Activated CD4-positive, alpha-beta T cell treated with anti-CD3 and anti-CD28 coated beads, Interleukin-2, Interleukin-4, amounts not matched to agents 100 ng/mL and 50 ng/mL, durations not matched to agents 16 hours and 8 hours (primary cell): ENCODE measurements around the gene LRRC63.
"Not testable (repeated sequence)": the region's sequence is repeated elsewhere in the genome, so short reads cannot be mapped to it uniquely, and the experiment has no call there.

Experiments
- DNase-seq: peaks from one replicate; pipeline ENCODE4 v3.0.0-alpha.2; 2020; ENCODE audit warnings: low spot score

The LRRC63 gene

DNA sequence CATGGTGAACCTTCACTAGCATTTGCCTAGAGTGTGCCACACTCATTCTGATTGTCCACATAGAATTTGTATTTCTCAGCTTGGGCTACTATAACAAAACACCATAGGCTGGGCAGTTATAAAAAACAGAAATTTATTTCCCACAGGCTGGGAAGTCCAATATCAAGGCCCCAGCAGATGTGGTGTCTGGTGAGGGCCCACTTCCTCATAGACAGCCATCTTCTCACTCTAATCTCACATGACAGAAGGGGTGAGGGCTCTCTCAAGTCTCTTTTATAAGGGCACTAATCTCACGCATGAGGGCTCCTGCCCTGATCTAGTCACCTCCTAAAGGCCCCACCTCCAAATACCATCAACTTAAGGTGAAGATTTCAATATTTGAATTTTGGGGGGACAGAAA, 53.6 kb downstream of the LRRC63 start:
- no peak for DNase-seq

DNA sequence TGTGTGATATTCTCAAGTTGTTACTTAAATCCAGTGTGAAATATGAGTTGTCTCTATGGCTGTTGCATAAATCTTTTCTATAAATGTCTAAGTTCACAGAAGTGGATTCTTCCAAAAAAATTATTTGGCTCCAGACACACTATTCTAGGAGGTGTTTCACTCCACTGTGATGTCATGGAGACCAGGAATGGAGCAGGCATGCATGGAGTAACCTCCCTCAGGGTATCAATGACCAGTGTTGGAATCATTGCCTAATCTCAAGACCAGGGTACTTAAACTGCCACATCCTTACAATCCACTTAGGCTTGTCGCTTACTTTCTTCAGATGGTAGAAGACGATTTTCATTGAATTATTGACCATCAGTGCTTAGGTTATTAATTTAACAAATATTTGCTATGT, 55.4 kb downstream of the LRRC63 start:
- no peak for DNase-seq

DNA sequence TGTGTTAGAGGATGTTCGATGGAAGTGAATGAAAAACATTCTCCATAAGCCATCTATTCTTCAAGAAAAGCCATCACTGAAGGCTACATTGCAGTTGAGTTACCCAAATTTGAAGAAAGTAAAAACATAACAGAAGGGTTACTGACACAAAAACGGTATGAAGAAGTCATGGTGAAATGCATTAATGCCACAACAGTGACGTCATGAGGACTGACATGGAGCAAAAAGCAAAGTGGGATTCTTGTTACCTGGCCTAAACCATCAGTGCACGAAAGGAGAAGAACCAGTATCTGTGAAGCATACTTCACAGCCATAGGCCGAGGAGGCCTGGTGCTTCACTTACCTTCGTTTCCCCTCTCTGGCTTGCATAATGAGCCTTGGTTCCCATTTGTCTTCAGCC, 58.7 kb downstream of the LRRC63 start:
- no peak for DNase-seq

DNA sequence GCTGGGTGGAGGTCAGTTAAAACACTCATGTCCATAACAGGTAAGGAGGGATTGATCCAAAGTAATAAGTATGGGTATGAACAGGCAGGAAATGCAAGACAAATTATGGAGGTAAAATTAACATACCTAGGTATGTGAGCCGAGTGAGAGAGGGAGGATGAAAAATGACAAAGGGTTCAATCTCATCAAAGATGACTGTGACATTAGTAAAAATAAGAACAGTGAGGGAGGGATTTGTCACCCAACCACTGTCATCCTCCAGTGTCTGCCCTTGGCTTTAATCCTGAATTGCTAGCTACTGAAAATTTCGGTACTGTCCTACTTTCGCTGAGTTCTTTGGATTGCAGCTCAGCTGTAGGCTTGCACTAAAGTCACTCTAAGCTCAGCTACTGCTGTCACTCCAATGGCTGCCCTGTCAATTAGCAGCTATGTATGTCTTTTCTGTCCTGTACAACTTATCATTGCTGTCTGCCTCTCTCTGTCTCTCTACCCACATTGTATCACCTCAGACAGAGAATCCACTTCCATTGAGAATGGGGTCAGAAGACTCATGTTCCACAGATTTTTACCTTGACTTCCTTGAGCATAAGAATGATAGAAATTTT, 62.5 kb downstream of the LRRC63 start:
- DNase-seq, result no peak

DNA sequence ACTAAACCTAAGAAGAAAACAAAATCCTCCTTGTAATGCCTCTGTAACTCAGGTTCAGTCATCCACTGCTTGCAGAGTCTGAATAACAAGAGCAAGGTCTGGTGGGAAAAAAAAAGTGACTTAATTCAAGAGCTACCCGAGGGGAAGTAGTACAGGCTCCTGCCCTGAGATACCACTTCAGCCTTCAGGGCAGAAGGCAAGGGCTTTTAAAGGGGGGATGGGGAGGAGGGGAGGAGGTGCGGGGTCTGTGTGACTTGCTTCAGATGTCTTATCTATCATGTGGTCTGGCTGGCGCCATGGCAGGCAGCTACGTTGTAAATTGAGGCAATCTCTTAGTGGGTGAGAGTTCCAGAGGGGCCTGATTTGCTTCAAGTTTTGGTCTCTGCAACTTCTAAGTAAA, 66.7 kb downstream of the LRRC63 start:
- DNase-seq, result no peak

DNA sequence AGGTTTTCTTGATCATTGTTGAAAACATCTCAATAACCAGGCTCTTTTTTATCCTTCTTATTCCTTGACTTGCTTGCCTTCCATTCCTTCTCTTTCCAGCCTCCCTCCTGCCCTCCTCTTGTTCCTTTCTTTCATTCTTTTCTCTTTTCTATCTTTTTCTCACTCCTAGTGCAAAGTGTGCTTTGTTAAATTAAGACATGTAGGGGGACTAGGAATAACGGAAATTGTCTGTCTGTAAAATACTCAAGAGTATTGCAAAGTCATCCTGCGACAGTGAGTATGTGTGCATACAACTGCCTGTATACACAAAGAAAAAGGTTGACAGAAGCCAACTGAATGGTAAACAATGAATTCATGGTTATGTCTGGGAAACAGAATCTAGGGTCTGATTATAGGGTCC, 70.1 kb downstream of the LRRC63 start:
- DNase-seq, result no peak

DNA sequence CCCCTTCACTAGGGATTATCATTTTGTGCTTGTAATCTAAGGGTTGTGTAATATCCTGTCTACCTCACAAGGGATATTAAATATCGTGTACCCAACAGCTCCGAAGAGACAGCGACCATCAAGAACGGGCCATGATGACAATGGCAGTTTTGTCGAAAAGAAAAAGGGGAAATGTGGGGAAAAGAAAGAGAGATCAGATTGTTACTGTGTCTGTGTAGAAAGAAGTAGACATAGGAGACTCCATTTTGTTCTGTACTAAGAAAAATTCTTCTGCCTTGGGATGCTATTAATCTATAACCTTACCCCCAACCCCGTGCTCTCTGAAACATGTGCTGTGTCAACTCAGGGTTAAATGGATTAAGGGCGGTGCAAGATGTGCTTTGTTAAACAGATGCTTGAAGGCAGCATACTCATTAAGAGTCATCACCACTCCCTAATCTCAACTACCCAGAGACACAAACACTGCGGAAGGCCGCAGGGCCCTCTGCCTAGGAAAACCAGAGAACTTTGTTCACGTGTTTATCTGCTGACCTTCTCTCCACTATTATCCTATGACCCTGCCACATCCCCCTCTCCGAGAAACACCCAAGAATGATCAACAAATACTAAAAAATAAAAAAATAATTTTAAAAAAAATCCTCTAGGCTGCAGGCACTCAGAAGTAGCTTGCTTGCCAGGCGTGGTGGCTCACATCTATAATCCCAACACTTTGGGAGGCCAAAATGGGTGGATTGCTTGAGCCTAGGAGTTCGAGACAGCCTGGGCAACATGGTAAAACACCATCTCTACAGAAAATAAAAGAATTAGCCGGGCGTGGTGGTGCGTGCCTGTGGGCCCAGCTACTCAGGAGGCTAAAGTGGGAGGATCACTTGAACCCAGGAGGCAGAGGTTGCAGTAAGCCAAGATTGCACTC, 72.4 kb downstream of the LRRC63 start:
- not testable (repeated sequence) for DNase-seq

DNA sequence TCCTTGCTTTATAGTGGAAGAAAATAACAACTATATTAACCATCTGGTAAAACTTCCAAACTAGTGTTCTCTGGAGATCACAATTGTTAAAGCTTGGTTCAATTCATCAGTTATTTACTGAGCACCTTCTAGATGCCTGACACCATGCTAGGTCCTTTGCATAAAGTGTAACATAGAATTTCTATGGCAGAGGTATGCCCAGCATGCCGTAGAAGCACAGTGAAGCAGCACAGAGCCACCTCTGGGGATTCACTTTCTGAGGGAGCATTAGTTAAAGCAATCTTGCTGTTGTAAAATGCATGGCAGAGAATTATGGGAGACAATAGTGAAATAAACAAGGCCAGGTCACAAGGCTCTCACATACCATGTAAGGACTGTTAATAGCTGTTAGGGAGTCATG, 75.2 kb downstream of the LRRC63 start:
- no peak for DNase-seq

DNA sequence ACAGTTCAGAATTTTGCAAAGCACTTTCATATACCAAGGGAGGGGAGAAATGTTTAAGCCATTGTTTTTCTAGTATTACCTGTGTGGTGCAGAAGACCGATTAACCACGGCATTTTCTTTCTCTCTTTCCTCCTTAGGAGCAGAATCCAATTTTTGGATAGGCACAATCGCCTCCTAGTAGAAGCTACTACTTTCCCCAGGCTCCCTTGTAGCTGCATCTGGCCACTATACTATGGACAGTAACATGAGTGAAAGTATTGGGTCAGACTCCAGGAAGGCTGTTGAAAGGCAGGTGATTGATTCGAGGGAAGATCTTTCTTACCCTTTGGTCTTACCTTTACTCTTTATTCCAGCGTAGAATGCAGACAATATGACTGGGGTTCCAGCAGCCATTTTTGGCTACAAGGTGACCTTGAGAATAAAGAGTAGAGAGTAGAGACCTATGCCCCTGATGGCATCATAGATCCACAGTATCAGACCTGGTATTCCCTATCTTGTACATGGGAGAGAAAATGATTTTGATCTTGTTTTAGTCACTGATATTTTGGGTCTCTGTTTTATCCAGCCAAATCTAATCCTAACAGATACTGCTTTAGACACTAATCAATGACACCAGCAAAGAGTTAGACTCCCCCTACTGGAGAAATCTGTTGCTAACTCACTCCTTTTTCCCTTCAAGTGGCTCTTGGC, 77.0 kb downstream of the LRRC63 start:
- peak; percentile 75 for DNase-seq

DNA sequence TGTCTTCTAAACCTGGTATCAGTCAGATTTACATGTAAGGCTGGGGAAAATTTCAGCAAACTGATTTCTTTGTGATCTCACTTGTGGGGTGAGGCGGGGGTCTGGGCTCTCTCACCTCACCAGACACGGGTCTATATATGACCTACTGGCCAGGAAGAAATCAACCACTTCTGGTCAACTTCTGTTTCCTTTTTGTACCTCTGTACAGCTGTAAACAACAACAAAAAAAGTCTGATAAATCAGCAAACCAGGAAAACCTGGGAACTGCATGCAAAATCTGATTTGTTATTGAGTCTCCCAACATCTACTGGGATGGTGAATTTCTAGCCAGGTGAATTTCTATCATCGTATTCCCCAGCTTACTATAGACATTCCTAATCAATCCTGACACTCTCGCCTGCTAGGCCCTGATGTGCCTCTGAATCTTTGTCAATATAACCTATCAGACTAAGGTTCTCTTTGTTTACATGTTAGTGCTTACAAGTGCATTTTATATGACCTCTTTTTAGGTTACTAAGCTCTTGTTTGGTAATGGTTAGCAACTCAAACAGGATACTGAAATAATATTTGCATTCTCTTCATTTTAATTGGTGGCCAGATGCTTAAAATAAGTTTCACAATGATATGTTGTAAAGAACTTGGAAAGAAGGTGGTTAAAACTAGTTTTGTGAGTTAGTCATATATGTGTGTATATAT, 77.7 kb downstream of the LRRC63 start:
- DNase-seq, result no peak

DNA sequence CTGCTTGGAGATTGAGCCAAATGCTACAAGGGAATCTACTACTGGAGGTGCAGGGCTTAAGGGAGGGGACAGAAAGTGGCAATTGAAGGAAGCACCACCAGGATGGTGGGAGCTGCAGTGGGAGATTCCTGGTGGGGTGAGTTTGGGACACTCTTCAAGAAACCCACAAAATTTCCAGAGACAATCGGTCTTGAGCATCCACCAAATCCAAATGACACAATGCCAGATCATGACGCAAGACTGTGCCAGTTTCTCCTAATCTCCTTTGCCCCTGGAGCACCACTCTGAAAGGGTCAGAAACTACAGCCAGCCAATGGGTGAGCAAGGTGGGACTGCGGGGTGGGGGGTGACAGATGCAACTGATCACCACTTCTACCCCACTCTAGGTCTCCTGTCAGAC, 78.7 kb downstream of the LRRC63 start:
- DNase-seq, result no peak

DNA sequence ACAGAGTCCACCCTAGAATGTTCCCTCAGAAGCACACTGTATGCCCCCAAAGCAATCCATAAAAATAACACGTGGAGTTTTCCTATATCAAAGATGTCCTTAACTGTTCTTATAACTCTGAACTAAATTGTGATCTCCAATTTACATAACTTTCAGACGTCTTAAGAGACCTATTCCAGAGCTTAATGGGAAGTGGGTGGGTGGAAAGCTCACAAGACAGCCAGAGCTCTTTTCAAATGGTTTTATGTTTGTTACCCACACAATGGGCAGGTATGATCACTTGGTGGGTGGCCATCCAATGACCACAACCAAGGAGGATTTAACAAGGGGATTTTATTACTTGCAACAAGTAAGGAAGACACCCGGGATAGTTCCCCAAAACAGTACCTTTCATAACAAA, 81.7 kb downstream of the LRRC63 start:
- DNase-seq, result no peak

DNA sequence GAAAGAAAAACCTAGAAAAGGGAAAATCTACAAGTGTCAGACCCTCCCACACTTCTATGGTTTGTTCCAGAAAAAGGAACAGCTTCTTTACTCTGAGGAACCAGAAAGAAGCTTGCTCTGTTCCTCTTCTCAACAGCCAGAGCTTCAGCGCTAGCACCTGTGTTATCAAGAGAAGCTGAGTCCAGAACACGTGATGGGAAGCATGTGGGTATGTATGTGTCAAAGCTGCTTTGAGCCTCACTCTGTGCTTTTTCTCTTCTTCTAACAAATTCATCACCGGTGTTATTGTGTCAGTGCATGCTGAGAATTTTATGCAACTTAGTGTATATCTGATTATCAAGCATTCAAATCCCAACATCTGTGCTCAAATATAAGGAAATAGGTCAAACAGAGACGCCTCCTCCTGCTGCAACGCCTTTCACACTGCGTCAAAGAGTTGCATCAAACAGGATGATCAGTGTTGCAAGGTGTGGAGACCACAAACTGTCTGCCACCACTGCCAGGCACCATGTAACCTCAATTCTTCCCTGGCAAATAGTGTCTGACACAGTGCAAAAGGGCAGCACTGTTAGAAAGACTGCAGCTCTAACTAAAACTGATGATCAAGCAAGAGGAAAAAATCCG, 83.9 kb downstream of the LRRC63 start:
- DNase-seq, result peak; percentile 85

DNA sequence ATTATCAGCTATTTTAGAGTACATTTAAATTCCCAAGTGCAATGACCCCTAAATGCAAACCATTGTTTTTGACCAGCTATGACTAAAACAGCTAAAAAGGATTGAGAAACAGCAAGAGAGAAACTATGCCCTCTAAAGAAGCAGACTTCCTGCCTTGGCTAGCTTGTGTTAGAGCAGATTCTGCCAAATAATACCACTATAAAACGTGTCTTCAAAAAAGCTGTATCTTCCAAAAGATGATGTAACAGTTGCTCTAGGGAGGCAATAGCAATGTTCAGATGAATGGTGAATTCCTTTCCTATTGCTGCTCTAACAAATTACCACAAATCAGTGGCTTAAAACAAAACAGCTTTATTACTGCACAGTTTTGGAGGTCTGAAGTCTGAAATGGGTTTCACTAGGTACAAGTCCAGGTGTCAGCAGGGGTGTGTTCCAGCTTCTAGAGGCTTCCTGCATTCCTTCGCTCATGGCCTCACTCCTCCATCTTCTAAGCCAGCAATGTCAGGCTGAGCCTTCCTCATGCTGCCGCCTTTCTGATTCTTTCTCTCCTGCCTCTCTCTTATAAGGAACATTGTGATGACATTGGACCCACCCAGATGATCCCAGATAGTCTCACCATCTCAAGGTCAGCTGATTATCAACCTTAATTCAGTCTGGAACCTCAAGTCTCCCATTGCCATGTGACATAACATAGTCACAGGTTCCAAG, 84.5 kb downstream of the LRRC63 start:
- DNase-seq, result peak; percentile 74

DNA sequence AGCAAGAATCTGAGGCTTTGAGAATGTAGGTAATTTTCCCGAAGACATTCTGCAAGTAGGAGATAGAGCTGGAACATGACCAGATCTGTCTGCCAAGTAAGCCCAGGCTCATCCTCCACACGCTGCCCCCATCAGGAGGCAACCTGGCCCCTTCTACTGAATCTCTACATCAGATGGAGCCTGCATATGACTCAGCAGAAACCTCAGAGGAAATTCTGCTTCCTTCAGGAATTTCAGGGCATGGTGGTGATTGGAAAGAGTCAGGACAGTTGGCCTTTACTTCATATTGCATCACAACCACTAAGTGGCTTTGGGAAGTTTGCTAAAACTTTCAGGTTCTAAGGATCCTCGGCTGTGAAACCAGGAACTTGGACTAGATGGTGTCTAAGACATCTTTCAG, 85.2 kb downstream of the LRRC63 start:
- no peak for DNase-seq

DNA sequence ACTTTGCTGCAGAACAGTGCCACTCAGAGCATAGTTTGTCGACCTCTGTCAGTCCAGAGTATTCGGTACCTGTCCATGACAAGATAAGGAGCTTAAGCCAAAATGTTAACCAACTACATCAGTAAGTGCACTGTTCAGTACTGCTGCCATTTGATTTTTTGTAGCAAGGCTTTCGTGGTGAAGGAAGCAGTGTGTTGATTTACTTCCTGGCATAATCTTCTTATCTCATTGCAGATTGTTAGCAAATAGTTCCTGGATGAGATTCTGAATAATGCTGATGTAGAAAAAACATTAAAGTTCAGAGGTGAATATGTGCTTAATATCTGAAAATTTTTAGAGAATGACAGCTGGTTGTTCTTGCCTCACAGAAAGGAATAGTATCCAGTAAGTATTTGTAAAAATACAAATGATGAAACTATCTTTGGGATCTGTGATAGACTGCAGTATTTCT, 85.7 kb downstream of the LRRC63 start:
- DNase-seq, result no peak

DNA sequence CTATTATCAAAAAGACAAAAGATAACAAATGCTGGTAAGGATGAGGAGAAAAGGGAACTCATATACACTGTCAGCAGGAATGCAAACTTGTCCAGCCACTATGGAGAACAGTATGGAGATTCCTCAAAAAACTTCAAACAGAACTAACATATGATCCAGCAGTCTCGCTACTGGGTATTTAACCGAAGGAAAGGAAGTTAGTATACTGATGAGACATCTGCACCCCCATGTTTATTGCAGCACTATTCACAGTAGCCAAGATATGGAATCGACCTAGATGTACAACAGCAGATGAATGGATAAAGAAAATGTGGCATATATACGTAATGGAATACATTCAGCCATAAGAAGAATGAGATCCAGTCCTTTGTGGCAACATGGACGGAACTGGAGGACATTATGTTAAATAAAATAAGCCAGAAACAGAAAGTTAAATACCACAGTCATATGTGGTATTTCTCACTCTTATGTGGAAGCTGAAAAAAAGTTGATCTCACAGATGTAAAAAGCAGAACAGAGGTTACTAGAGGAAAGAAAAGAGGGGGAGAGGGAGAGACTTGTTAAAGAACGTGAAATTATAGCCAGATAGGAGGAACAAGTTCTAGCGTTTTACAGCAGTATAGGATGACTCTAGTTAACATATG, 92.1 kb downstream of the LRRC63 start:
- no peak for DNase-seq

DNA sequence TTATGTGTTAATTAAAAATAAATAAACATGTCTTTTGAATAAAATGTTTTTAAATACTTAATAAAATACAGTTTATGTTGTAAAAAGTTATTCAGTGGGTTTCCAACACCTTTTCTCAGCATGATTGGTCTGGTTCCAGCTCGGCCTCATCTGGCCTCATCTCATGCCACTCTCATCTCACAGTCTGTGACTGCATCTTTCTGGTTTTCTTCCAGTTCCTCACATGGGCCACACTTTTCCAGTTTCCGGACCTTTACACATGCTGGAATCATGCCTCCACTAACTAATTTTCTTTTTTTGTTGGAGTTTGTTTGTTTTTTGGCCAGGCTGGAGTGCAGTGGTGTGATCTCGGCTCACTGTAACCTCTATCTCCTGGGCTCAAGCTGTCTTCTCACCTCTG, 92.8 kb downstream of the LRRC63 start:
- DNase-seq, result no peak

DNA sequence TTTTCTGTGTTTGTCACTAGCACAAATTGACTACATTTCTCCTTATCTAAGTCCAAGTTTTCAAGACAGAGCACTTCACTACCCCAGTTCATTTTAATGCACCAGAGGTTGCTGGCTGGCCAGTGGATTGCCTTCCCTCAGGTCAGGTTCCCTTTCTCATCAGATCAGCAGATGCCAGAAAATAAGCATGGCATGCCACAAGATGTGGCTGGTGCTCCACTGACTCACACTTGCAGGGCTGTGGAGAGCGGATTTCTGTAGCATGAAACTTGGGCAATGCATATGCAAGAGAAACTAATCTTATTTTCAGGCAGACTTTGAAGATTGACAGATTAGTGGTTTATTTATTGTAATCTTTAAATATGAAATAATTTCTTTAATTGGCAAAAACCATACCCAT, 95.8 kb downstream of the LRRC63 start:
- no peak for DNase-seq

DNA sequence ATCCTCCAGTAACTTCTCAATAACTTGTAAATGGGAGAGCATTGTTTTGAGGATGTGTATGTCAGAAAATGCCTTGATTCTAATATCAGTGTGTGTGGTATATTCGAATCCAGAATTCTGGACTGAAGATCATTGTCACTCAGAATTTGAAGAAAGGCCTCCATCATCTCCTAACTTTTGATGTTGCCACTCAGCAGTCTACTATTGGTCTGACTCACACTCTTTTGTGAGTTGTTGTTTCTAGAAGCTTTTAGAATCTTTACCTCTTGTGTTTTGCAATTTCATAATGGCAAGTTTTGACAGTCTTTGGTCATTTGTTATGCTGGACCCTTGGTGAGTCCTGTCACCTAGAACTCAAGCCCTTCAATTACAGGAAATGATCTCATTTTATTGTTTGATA, 98.3 kb downstream of the LRRC63 start:
- no peak for DNase-seq

DNA sequence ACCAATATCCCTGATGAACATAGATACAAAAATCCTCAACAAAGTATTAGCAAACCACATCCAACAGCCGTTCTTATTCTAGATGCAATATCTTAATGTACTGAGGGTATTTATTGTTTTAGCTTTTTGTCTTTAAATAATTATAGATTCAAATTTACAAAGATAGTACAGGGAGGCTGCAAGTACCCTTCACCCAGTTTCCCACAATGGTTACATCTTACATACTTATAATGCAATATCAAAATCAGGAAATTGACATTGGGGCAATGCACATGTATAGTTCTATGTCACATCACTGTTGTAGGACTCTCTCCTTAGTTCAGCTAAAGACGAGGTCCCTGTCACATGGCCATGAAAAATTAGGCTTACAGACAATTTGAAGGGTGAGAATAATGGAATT, 99.5 kb downstream of the LRRC63 start:
- no peak for DNase-seq
